Measurements from ENCODE around the gene GPAT3. TPM values are rescaled to one million over a fixed set of nuclear protein-coding genes. Genes with fewer than 3 reads are reported as not detected.
"Not testable (repeated sequence)": the region's sequence is repeated elsewhere in the genome, so short reads cannot be mapped to it uniquely, and the experiment has no call there.

The GPAT3 gene
- total RNA-seq, 3 donors from 2014 or later (not counting 1 experiment from before 2014, with no cell fraction given), result 0.54 to 11.3 (median 1.2) TPM

- Histone ChIP-seq H3K9me3 (ENCODE audit: control insufficient read depth, insufficient read depth, low read length) (no peaks in the 10 kb centered on the region), H3K4me3 (ENCODE audit: low read length) (no peak overlapping the region), H3K27me3 (ENCODE audit: control insufficient read depth, insufficient read depth, low read length) (no peaks in the 10 kb centered on the region), H3K27ac (ENCODE audit: low read length) (no peak overlapping the region), H3K4me1 (ENCODE audit: control insufficient read depth, insufficient read depth, low read length) (no peaks in the 10 kb centered on the region), H3K36me3 (ENCODE audit: control insufficient read depth, insufficient read depth, low read length) (no peaks in the 10 kb centered on the region)
- intact Hi-C loops (cut with micrococcal nuclease), result no loop called here
- H3K27ac Mint-ChIP-seq, result no peak overlapping the region
- ATAC-seq (no peak), DNase-seq (no peak)
- no peaks in the 10 kb centered on the region for H3K36me3 Mint-ChIP-seq
- no peaks in the 10 kb centered on the region for H3K4me1 Mint-ChIP-seq
- no peak overlapping the region for H3K4me3 Mint-ChIP-seq
- TF ChIP-seq CTCF (IDR thresholded peaks at IDR 0.05), result no peak
- no peaks in the 10 kb centered on the region for H3K27me3 Mint-ChIP-seq (ENCODE audit: low read depth in 2 of 2)
- WGBS (ENCODE audit: insufficient coverage), result 88% methylated on average over 2 of the region's 3 CpGs
- no peaks in the 10 kb centered on the region for H3K9me3 Mint-ChIP-seq
Observed at GRCh38 chr4:83574247-83574646, 38.3 kb downstream of the GPAT3 start.

- H3K9me3 ChIP-seq (ENCODE audit: control insufficient read depth, insufficient read depth, low read length); H3K4me1 Mint-ChIP-seq; H3K36me3 Mint-ChIP-seq; H3K4me3 ChIP-seq (ENCODE audit: low read length); H3K27ac Mint-ChIP-seq; H3K36me3 ChIP-seq (ENCODE audit: control insufficient read depth, insufficient read depth, low read length); intact Hi-C loops (cut with micrococcal nuclease); DNase-seq; ATAC-seq; H3K27ac ChIP-seq (ENCODE audit: low read length); H3K27me3 Mint-ChIP-seq (ENCODE audit: low read depth in 2 of 2); H3K9me3 Mint-ChIP-seq; H3K27me3 ChIP-seq (ENCODE audit: control insufficient read depth, insufficient read depth, low read length); H3K4me1 ChIP-seq (ENCODE audit: control insufficient read depth, insufficient read depth, low read length); H3K4me3 Mint-ChIP-seq: not testable (repeated sequence)
- 90% methylated on average over 2 of the region's 3 CpGs for WGBS (ENCODE audit: insufficient coverage)
Observed at GRCh38 chr4:83576237-83576636, 40.3 kb downstream of the GPAT3 start.

- DNase-seq (no peak), ATAC-seq (no peak)
- Mint-ChIP-seq H3K9me3 (no peaks in the 10 kb centered on the region), H3K27me3 (ENCODE audit: low read depth in 2 of 2) (peaks cover 0 to 7% of the 10 kb centered on the region in 2 donors), H3K4me3 (no peak overlapping the region), H3K4me1 (no peaks in the 10 kb centered on the region), H3K27ac (no peak overlapping the region), H3K36me3 (no peaks in the 10 kb centered on the region)
- TF ChIP-seq CTCF (IDR thresholded peaks at IDR 0.05), result no peak
- H3K4me3 ChIP-seq (ENCODE audit: low read length), result no peak overlapping the region
- no peaks in the 10 kb centered on the region for H3K27me3 ChIP-seq (ENCODE audit: control insufficient read depth, insufficient read depth, low read length)
- no peaks in the 10 kb centered on the region for H3K9me3 ChIP-seq (ENCODE audit: control insufficient read depth, insufficient read depth, low read length)
- H3K4me1 ChIP-seq (ENCODE audit: control insufficient read depth, insufficient read depth, low read length), result no peaks in the 10 kb centered on the region
- H3K27ac ChIP-seq (ENCODE audit: low read length), result no peak overlapping the region
- intact Hi-C loops (cut with micrococcal nuclease), result no loop called here
- no peaks in the 10 kb centered on the region for H3K36me3 ChIP-seq (ENCODE audit: control insufficient read depth, insufficient read depth, low read length)
- WGBS (ENCODE audit: insufficient coverage), result 78% methylated on average over 10 of the region's 10 CpGs
Observed at GRCh38 chr4:83581411-83582288, 45.7 kb downstream of the GPAT3 start.

- H3K27me3 ChIP-seq (ENCODE audit: control insufficient read depth, insufficient read depth, low read length), result no peaks in the 10 kb centered on the region
- Mint-ChIP-seq H3K27me3 (ENCODE audit: low read depth in 2 of 2) (peaks cover 0 to 7% of the 10 kb centered on the region in 2 donors), H3K4me3 (no peak overlapping the region), H3K9me3 (no peaks in the 10 kb centered on the region), H3K36me3 (no peaks in the 10 kb centered on the region), H3K4me1 (no peaks in the 10 kb centered on the region), H3K27ac (no peak overlapping the region)
- H3K36me3 ChIP-seq (ENCODE audit: control insufficient read depth, insufficient read depth, low read length), result no peaks in the 10 kb centered on the region
- ATAC-seq, result no peak
- WGBS (ENCODE audit: insufficient coverage), result 50% methylated on average over 7 of the region's 7 CpGs
- no peaks in the 10 kb centered on the region for H3K4me1 ChIP-seq (ENCODE audit: control insufficient read depth, insufficient read depth, low read length)
- intact Hi-C loops (cut with micrococcal nuclease), result no loop called here
- peak in 1 of 2 donors; percentile 20 for DNase-seq
- H3K9me3 ChIP-seq (ENCODE audit: control insufficient read depth, insufficient read depth, low read length), result no peaks in the 10 kb centered on the region
- TF ChIP-seq CTCF (IDR thresholded peaks at IDR 0.05), result no peak
- H3K27ac ChIP-seq (ENCODE audit: low read length), result no peak overlapping the region
- H3K4me3 ChIP-seq (ENCODE audit: low read length), result no peak overlapping the region
Observed at GRCh38 chr4:83582289-83582785, 46.4 kb downstream of the GPAT3 start.
